Measurements from ENCODE around the gene USP13.

DNA sequence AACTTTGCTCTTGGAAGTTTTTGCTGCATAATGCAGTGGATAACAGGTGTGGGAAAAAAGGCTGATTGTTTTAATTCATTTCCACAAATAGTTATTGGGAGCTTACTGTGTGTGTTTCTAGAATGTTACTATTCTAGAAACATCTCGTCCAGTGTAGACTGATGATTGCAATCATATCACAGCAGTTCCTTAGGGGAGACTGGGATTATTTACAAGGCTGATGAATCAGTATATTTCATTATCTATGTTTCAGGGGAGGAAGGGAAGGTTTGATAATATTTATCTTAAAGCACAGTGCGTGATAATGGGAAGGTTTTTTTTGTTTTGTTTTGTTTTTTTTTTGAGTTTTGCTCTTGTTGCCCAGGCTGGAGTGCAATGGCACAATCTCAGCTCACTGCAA is 2.4 kb downstream of the USP13 start:
- TF ChIP-seq, protein P1, sequence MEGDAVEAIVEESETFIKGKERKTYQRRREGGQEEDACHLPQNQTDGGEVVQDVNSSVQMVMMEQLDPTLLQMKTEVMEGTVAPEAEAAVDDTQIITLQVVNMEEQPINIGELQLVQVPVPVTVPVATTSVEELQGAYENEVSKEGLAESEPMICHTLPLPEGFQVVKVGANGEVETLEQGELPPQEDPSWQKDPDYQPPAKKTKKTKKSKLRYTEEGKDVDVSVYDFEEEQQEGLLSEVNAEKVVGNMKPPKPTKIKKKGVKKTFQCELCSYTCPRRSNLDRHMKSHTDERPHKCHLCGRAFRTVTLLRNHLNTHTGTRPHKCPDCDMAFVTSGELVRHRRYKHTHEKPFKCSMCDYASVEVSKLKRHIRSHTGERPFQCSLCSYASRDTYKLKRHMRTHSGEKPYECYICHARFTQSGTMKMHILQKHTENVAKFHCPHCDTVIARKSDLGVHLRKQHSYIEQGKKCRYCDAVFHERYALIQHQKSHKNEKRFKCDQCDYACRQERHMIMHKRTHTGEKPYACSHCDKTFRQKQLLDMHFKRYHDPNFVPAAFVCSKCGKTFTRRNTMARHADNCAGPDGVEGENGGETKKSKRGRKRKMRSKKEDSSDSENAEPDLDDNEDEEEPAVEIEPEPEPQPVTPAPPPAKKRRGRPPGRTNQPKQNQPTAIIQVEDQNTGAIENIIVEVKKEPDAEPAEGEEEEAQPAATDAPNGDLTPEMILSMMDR (conservative IDR thresholded peaks at IDR 0.05 in 1 of 2, IDR thresholded peaks at IDR 0.05 in 1 of 2; ENCODE audit: extremely low read depth in 1 of 2, insufficient read depth in 1 of 2, low read depth in 1 of 2, low read length in 2 of 2): no peak
- TF ChIP-seq EZH2 (IDR thresholded peaks at IDR 0.05; ENCODE audit: borderline replicate concordance, low read length): no peak

Data from mammary epithelial cell (primary cell).